Kidney glomerular epithelial cell (primary cell): Measurements from ENCODE around the gene PDE3B.
"Not testable (repeated sequence)": the region's sequence is repeated elsewhere in the genome, so short reads cannot be mapped to it uniquely, and the experiment has no call there.

Experiments used
- DNase-seq: peaks from one replicate; lab custom pipeline; 2025; lab: John Stamatoyannopoulos, UW

Gene PDE3B

DNA sequence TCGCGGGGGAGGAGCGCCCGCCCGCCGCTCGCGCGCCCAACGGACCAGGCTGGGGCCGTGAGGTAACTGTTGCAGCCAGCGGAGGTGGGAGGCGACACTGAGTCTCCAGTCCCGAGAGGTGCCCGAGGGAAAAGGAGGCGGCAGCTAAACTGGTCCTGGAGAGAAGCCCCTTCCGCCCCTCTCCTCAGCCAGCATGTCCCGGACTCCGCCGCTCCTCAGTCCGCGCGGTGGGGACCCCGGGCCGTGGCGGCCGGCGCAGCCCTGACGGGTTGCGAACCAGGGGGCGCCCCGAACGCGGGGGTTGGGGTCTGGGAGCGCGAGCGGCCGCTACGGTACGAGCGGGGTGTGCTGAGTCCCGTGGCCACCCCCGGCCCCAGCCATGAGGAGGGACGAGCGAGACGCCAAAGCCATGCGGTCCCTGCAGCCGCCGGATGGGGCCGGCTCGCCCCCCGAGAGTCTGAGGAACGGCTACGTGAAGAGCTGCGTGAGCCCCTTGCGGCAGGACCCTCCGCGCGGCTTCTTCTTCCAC is at the start of gene PDE3B:
Gene PDE3B, plus strand, starts transcription at position 108 of the 529 bp plus-strand sequence. Its CDS starts 272 bp downstream, at position 380.
- DNase-seq: no peak

DNA sequence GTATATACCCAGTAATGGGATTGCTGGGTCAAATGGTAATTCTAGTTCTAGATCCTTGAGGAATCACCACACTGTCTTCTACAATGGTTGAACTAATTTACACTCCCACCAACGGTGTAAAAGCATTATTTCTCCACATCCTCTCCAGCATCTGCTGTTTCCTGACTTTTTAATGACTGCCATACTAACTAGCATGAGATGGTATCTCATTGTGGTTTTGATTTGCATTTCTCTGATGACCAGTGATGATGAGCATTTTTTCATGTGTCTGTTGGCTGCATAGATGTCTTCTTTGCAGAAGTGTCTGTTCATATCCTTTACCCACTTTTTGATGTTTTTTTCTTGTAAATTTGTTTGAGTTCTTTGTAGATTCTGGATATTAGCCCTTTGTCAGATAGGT is 48.3 kb upstream of the PDE3B start:
- DNase-seq: not testable (repeated sequence)

DNA sequence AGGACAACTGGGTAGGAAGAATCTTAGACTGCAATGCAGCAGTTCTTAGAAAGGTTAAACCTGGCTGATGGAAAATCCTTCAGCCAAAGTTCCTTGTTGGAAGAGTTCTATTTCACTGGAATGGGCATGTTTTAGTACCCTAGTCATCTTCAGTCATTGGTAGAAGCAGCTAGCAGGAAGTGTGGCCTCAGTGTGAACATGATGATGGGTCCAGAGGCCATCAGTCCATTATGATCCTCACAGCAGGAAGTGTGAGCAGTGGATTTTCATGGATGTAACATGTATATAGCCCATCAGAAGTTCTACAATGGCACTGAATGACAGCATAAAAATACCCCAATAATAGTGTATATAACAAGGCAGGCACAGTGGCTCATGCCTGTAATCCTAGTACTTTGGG is 35.9 kb upstream of the PDE3B start:
- no peak for DNase-seq

DNA sequence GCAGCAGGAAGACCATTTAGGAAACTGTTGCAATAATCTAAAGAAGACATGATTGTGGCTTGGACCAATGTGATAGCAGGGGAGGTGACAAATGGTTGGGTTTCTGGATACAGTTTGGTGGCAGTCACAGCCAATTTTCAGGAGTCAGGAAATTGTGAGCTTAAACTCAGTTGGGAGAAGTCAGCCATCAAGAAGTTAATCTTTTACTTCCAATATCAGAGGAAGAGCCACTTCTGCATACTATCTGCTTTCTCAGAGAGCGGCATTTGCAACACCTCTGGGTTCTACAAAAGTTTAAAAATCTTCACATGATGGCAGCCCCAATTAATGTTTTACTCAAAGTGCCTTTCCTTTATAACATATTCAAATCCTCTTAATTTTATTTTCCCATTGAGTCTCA is 33.7 kb upstream of the PDE3B start:
- DNase-seq: no peak

DNA sequence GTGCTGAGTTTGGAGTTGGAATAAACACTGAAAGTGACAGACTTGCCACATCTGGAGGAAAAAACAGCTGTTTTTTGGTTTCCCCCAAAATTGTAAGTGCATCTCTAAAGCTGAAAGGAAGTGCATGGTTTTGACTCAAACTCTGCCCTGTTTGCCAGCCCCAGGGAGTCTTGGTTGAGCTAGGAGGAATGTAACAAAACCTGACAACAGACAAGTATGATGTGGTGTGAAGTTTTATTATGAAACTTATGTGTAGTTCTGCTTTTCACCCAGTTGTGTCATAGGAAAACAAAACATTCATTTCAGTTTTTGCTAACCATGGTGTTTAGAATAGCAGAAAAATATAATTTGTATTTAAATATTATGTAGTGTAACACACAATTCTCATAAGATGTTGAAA is 31.7 kb upstream of the PDE3B start:
- no peak for DNase-seq

DNA sequence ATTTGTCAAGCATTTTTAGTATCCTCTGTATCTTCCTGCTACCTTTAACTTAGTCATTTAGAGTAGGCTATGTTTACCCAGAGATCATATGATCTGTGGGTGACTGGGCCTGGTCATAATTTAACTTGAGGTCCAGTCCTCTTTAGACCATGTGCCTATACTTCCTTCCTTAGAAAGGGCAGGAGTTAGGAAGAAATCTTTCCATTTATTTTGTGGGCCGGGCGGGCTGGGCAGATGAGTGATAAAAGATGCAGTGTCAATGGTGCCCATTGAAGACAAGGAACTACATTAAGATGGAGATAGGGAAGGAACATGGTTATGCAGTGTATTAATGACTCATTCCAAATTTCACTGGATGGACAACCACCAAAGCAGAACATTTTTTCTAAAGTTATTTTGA is 30.9 kb upstream of the PDE3B start:
- DNase-seq: no peak

DNA sequence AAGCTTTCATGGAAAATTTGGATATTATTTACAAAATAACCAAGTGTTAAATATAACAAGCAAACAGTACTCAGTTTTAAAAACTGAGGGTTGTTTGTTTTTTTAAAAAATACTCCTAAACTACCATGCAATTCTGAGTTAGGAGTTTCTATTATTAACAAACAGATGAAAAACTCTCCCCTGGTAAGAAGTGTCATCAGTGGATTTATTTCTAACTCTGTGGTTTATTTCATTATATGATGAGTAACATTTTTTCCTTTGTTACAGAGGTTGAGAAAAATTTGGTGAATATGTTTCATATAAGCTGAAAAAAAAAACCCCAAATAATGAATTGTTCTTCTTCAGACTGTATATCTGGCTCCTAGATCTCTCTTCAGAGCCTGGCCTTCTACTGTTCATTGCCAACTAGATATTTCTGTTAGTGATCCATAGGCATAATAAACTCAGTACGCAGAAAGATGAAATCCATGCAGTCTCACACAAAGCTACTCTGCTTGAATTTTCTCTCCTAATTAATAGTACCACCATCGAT is 29.4 kb upstream of the PDE3B start:
- no peak for DNase-seq

DNA sequence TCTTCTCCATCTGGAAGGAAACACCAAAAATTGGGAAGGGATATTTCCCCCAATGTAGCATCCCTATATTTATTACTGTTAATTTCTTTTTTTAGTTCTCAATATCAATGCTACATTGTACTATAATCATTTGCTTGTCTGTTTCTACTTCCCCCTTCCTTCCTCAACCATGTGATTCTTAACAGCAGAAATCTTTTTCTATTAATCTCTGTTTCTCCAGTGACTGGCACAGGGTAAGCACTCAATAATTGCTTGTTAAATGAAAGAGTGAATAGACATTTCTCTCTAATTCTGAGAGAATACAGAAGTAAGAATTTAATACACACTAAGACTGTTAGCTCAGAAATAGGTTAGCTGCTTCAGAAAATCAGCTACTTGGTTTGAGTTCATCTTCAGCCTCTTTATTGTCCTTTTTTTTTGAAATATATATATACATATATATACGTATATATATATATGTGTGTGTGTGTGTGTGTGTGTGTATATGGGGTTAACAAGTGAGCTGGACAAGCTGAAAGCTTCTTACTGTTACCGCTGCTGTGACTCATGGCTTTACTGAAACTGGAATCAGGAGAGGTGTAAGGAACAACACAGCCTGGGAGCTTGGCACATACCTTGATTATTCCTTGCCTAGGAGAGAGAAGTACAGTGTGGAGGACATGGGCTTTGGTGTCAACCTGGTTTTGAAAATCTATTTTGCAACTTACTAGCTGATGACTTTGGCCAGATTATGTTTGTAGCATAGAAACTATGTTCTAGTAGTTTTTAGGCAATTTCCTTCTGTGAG is 26.2 kb upstream of the PDE3B start:
- DNase-seq: no peak

DNA sequence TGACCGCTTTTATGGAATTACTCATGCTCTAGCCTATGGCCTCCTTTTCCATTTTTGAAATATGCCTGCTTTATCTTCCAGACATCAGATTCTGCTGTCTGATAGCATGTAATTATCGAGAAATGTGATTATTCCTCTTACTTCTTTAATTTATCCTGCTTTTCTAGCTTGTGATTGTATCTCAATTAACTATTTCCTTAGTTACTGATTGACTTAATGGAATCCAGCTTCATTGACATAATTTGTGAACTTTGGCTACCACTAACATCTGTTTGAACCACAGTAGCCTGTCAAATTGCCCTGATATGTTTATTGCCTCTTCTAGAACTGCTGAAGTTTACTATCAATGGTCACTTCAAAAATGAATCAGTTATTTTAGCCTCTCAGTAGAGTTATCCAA is 25.5 kb upstream of the PDE3B start:
- no peak for DNase-seq

DNA sequence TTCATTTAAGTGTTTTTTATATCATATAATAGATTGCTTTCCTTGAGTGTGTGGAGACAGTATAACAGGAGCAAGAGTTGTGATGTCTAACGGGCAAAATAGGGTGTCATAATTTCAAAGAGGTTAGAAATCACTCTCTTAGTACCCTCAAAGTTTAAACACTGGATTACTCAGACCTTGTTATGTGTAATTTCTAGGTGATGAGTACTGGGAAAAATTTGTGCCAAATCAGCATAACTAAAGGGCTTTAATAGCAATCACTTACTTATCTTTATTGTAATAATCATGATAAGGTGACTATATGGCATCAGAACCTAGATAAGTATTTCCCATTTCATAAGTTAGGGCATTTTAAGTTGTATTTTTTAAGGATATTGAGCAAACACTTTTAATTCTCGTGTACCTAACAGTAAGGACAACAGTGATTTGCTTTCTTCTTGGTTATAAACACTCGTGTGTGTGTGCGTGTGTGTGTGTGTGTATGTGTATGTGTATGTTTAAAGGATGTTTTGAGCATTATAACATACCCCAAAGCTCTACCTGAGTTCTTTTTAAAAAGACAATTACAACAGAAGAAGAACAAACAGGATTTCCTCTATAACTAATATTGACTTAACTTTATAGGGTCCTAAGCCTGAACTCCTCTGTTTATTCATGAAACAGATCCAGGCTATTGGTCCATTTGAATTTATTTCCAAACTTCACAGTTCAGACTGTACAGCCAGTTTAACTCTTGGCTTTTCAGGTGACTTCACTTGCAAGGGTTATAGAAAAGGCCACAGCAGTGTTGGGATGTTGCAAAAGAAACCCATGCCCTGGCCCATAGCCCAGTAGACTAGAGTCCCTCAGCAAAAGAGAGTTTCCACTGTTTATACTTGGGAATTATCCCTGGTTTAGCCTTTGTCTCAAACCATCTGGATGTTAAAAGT is 23.7 kb upstream of the PDE3B start:
- DNase-seq: no peak

DNA sequence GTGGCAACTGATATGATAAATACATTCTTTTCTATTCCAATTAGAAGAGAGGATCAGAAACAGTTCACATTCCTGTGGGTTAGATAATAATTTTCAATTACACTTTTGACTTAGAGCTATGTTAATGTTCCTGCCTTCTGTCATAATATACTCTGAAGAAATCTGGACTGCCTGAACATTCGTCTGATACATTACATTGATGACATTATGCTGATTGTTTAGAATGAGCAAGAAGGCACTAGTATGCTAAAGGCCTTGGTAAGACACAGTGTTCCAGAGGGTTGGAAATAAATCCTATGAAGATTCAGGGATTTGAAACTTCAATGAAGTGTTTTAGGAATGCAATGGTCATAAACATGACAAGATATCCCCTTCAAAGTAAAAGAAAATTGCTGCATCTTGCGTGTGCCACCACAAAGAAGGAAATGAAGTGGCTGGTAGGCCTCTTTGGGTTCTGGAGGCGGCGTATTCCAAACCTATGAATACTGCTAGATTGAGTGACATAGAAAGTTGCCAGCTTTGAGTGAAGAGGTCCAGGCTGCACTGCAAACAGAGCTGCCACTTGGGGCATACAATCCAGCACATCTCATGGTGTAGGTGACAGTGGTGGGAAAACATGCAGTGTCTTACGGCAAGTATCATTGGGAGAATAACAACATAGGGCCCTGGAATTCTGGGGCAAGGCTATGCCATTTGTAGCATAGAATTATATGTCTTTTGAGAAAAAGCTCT is 21.2 kb upstream of the PDE3B start:
- no peak for DNase-seq

DNA sequence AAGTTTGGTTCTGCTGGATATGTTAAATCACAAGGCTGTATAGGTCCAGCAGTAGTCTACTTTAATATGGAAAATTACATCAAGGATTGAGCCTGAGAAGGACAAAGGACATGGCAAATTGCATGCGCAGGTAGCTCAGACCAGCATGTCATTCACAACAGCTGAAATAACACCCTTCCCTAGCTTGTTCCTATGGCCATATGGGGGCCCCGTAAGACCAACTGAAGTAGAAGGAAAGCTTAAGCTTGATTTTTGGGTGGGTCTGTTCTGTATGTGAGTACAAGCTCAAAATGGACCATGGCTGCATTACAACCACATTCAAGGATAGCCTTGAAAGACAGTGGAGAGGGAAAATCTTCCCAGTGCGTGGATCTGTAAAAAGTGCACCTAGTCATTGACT is 20.6 kb upstream of the PDE3B start:
- DNase-seq: no peak

DNA sequence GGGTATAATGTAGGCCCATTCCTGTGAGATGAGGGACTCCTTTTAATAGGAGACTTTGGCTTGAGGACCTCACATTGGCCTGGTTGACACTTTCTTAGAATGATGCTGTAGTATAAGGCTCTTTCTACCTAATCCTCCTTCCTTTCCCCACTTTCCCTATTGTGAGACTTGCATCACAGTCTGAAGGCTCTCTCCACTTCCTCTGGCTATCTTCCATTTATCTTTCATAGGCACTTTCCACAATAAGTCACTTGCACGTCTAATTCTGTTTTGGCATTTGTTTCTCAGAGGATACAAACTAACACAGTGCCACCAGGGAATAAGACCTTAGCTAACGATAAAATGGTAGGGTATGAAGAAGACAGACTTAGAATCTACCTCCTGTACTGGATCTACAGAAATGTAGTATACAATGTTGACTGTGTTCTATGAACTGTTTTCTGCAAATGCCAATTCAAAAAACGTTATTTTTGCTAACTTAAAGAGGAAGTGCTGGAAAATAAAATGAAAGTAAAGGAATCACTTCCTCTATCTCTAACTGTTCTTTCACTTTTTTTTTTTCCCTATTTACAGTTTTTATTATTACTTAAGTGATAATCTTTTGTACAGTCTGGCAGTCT is 17.9 kb upstream of the PDE3B start:
- no peak for DNase-seq

DNA sequence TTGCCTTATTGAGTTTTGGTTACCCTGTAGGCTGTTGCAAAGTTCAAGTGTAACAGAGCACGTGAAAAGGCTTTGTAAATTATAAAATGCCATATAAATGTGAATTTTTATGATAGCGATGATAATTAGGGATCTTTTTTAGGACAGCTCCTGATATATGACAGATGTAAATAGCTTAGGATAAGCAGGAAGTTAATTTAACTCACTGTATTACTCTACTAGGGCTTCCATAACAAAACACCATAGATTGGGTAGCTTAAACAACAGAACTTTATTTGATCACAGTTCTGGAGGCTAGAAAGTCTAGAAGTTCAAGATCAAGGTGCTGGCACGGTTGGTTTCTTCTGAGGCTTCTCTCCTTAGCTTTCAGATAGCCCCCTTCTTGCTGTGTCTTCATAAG is 17.0 kb upstream of the PDE3B start:
- DNase-seq: no peak

DNA sequence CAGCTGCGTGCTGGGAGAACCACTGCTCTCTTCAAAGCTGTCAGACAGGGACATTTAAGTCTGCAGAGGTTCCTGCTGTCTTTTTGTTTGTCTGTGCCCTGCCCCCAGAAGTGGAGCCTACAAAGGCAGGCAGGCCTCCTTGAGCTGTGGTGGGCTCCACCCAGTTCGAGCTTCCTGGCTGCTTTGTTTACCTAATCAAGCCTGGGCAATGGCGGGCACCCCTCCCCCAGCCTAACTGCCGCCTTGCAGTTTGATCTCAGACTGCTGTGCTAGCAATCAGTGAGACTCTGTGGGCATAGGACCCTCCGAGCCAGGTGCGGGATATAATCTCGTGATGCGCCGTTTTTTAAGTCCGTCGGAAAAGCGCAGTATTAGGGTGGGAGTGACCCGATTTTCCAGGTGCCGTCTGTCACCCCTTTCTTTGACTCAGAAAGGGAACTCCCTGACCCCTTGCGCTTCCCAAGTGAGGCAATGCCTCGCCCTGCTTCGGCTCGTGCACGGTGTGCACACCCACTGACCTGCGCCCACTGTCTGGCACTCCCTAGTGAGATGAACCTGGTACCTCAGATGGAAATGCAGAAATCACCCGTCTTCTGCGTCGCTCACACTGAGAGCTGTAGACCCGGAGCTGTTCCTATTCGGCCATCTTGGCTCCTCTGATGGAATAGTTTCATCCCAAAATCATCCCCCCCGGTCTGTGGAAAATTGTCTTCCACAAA is 9.9 kb upstream of the PDE3B start:
- not testable (repeated sequence) for DNase-seq

DNA sequence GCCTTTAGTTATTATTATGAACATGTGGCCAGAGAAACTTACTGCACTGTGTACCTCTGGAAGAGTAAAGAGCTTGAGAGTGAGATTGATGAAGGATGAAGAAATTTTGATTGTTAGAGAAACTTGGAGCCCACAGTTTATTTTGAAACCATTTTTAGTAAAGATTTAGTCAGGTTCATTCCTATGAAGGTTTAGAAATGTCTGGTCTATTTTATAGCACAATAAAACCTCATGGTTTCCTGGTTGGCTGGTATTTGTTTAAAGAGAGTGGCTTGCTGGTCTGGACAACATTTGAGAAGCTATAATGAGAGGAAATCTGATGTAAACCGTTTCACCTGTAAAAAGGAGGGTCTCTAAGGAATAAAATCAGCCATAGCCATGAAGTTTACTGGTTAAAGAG is 8.8 kb upstream of the PDE3B start:
- DNase-seq: no peak

DNA sequence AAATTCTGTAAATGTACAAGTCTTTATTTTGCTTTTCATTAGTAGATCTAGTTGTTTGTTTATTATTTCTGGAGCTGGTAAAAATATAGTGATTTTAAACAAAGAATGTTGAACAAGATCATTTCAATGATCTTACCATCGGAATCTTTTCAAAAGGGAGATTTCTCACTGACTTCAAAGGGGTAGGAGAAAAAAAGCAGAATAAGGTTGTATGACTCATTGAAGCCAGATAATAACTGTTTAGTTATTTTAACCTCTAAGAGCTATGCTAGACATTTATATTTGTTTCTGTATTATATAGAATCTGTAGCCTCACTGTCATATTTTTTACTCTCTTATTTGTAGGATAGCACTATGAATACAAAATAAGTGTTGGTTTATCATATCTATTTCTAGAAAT is 8.1 kb upstream of the PDE3B start:
- no peak for DNase-seq

DNA sequence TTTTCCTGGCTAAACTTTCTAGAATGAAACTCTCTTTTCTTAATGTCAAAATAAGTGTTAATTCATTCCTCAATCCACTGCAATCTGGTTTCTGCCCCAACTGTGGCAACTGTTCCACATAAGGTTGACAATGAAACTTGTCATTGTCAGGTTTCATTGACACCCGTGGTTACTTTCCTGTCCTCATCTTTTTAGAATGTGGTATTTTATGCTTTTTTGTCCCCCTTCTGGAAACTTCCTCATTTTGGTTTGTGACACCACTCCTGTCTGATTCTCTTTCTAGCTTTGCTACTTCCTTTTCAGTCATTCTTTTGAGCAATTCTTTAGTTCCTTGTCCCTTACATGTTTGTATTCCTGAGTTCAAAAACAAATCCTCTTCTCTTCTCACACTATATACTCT is 7.5 kb upstream of the PDE3B start:
- DNase-seq: no peak

DNA sequence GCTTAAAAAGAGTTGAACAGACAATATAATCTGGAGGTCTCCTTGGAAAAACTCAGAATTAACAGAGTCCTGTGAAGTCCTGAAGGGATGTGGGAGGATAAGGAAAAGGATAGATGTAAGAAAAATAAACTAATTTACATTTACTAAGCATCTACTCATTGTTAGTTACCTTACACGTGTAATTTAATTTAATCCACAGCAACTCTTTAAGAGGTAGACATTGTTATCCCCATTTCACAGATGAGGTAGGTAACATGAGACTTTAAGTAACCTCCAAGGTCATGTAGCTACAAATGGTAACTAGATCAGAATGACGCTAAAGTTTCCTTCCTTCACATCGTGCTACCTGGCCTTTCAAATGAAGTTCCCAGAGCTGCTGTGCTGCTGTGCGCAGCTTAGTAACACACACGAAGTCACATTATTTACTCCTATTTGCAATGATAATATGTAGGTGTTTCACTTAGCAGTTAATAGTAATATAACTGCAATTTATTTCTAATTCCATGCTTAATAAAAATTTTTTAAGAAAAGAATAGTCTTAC is 5.7 kb upstream of the PDE3B start:
- no peak for DNase-seq

DNA sequence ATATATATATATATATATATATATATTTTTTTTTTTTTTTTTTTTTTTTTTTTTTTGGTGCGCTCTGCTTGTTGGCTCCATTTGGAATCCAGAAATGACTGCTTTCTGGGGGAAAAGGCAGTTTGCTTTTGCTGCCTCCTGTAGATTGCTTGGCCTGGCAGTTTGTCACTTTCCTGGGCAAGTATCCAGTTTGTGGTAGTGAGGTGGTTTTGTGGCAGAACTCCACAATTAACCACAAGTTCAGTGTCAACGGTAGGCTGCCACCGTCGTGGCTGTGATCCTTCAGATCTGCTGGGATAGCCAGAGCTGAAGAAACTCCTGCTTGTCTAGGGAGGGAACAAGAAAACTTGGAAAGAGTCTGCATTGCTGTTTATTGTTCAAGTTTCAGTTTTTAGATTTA is 5.0 kb upstream of the PDE3B start:
- DNase-seq: no peak

DNA sequence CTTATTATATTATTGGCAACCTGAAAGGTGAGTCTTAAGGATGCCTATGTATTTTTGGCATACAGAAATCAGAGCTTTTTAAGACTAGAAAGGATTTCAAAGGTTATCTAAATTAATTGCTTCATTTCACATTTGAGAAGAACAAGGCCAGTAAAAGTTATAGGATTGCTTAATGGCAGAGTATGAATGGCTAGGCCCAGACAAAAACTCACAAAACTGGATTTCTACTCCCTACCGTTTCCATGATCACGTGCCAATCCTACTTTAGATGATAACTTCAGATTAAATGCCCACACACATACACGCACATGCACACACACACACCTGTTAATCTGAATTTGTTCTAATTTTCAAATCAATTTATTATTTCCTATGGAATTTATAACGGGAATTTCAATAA is 1.8 kb upstream of the PDE3B start:
- DNase-seq: no peak
